ENCODE data around the gene RAD18. TPM values are rescaled to one million over a fixed set of nuclear protein-coding genes. Genes with fewer than 3 reads are reported as not detected.

The RAD18 gene
- total and polyA plus RNA-seq, 9 of the 15 experiments (the other 6 are each of a cell fraction or from before 2014, with no cell fraction given): 19.2 to 49.4 (median 34.4) TPM

- TF ChIP-seq HMBOX1 (IDR thresholded peaks at IDR 0.05) (peak; percentile 76), NR4A1 (CRISPR knock-in tag; IDR thresholded peaks at IDR 0.05) (no peak), NR4A1 (tag; IDR thresholded peaks at IDR 0.05) (no peak)
Measured at GRCh38 chr3:8885536-8886316, 77.5 kb downstream of the RAD18 start (continued).

- in situ Hi-C loops (cut with MboI) (no loop called here), intact Hi-C loops (cut with micrococcal nuclease) (no loop called here)
- no peak for ATAC-seq
Measured at GRCh38 chr3:8884630-8885290, 78.5 kb downstream of the RAD18 start.

More at GRCh38 chr3:8884630-8885290, 78.5 kb downstream of the RAD18 start:
- no peak overlapping the region for H2AFZ ChIP-seq (ENCODE audit: low read depth, low read length)
- POLR2A ChIA-PET: no interaction called here
- peaks cover 0 to 5% of the 10 kb centered on the region in 2 experiments; a peak in 1 of 5 replicates for H3K4me1 ChIP-seq (replicated peaks in 1 of 2; ENCODE audit: control insufficient read depth in 2 of 2, insufficient read depth in 2 of 2, low read length in 2 of 2)
- WGBS (ENCODE audit: insufficient coverage, low coverage, missing lambda C conversion rate): 95% methylated on average over 1 of the region's 1 CpG
- H3K9me3 ChIP-seq (replicated peaks; ENCODE audit: control insufficient read depth, insufficient read depth, low read depth, low read length): no peaks in the 10 kb centered on the region
- TF ChIP-seq SMAD2 (IDR thresholded peaks at IDR 0.05; ENCODE audit: low read depth, low read length) (no peak), FOXA3 (CRISPR knock-in tag; conservative IDR thresholded peaks at IDR 0.05 in 1 of 2, IDR thresholded peaks at IDR 0.05 in 1 of 2) (no peak), SMC3 (conservative IDR thresholded peaks at IDR 0.05; ENCODE audit: insufficient read depth, low read depth, low read length) (no peak), SAFB (IDR thresholded peaks at IDR 0.05; ENCODE audit: borderline replicate concordance, low read depth, low read length) (no peak)
- H3K9me1 ChIP-seq (ENCODE audit: control insufficient read depth, insufficient read depth, low read length): no peaks in the 10 kb centered on the region
- no peak overlapping the region for H3K27ac ChIP-seq (ENCODE audit: extremely low read depth, low read depth, low read length)
- FAIRE-seq (no peak), DNase-seq (ENCODE audit: extremely low read depth in 1 of 4, low spot score in 3 of 4) (no peak)
- H3K36me3 ChIP-seq (ENCODE audit: control insufficient read depth, insufficient read depth, low read length): peaks cover 88% of the 10 kb centered on the region
- no peak overlapping the region for H3K4me2 ChIP-seq (ENCODE audit: insufficient read depth, low read length)
- H3K27me3 ChIP-seq (ENCODE audit: control insufficient read depth in 2 of 2, insufficient read depth in 2 of 2, low read length in 2 of 2): no peaks in the 10 kb centered on the region
- CTCF ChIA-PET (ENCODE audit: low intra/inter-chr PET ratio): no interaction called here
- no peak overlapping the region for H3K4me3 ChIP-seq
- no peak overlapping the region for H3K9ac ChIP-seq (ENCODE audit: insufficient read depth in 1 of 2, low read depth in 2 of 2, low read length in 2 of 2)
- H4K20me1 ChIP-seq (replicated peaks; ENCODE audit: control insufficient read depth, insufficient read depth, low read length): no peaks in the 10 kb centered on the region
- H3K79me2 ChIP-seq (ENCODE audit: control insufficient read depth, insufficient read depth, low read length): no peaks in the 10 kb centered on the region
- BruUV-seq (replicated peaks): no TSS peak
